Measurements from ENCODE around the gene NT5C1B. TPM values are rescaled to one million over a fixed set of nuclear protein-coding genes. Genes with fewer than 3 reads are reported as not detected.

Gene NT5C1B
- total and polyA plus RNA-seq, 9 donors = 0.11 to 0.73 (median 0.37) TPM; not detected in 1

DNA sequence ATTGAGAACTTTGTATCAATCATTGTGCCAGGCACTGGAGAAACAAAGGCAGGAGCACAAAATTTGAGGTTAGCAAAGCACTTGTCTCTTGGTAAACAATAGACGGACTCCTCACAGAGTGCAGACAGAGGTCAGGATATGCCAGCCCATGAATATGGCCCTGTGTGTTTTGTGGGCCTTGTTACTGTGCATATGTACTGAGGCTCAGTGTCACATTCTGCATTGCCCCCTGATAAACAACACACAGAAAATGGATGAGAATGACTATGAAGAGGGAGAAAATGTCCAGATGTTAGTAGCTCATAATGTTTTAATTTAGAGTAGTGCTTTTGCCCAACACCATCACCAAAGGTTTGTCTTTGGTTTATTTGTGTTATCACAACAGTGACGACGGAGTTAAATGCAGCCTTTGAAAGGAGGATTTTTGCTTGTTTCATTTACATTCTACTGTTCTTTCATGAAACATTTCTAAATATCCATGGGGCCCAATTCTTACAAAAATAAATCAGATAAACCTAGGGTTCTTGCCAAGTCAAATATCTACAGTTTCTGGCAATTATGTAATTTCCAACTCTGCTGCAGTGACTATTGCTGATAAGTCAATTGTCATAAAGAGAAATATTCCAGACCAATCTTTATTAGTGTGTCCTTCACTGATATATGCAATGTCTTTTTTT is 14.6 kb upstream of the NT5C1B start:
- no peak overlapping the region for H3K4me3 ChIP-seq (ENCODE audit: low read length)
- peak; percentile 36 for DNase-seq
- H3K27me3 ChIP-seq (ENCODE audit: control insufficient read depth, insufficient read depth, low read length) = no peaks in the 10 kb centered on the region
- no CpG with 5 or more reads among the region's 3 CpGs for WGBS (ENCODE audit: insufficient coverage)
- no peaks in the 10 kb centered on the region for H3K36me3 ChIP-seq (ENCODE audit: control insufficient read depth, insufficient read depth, low read length)
- no peaks in the 10 kb centered on the region for H3K9me3 ChIP-seq (replicated peaks; ENCODE audit: control insufficient read depth, low read depth, low read length)
- H3K27ac ChIP-seq (ENCODE audit: low read length) = no peak overlapping the region
- H3K4me1 ChIP-seq (ENCODE audit: control insufficient read depth, insufficient read depth, low read length) = peaks cover 2% of the 10 kb centered on the region

DNA sequence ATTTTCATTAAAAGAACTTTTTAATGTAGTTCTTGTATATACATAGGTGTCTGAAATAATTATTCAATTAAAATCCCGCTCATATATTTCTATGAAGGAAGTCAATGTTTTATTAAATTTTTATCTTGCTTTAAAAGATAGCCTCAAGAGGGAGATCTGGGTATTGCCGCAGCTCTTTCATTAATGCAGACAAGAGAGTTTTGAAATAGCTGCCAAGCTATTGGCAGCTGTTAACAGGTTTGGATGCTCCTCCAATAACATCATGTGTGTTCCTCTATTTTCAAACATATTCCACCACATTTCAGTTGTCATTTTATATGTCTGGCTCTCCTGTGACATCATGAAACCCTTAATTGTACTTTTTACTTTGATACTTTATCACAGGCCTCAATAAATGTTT is 12.9 kb upstream of the NT5C1B start:
- H3K9me3 ChIP-seq (replicated peaks; ENCODE audit: control insufficient read depth, low read depth, low read length) = no peaks in the 10 kb centered on the region
- DNase-seq = peak; percentile 44
- H3K27ac ChIP-seq (ENCODE audit: low read length) = no peak overlapping the region
- no CpG with 5 or more reads among the region's 2 CpGs for WGBS (ENCODE audit: insufficient coverage)
- H3K27me3 ChIP-seq (ENCODE audit: control insufficient read depth, insufficient read depth, low read length) = no peaks in the 10 kb centered on the region
- H3K4me1 ChIP-seq (ENCODE audit: control insufficient read depth, insufficient read depth, low read length) = peaks cover 8% of the 10 kb centered on the region
- H3K4me3 ChIP-seq (ENCODE audit: low read length) = no peak overlapping the region
- H3K36me3 ChIP-seq (ENCODE audit: control insufficient read depth, insufficient read depth, low read length) = no peaks in the 10 kb centered on the region

DNA sequence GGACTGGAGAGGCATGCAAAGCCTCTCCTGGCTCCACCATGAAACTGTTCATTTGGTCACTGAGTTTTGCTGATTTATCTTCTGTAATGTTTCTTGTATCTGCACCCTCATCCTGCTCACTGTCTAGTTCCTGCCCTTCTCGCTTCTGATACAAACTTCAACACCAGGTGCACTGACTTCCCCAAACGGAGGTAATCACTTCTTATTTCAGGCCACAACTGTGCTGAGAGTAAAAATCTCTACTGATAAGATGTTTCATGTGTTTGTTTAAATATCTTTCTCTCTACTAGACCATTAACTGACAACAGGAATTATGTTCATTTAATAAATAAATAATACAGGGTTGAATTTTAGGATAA is 10.9 kb upstream of the NT5C1B start:
- Histone ChIP-seq H3K27ac (ENCODE audit: low read length) (peak overlapping the region; percentile 61), H3K36me3 (ENCODE audit: control insufficient read depth, insufficient read depth, low read length) (no peaks in the 10 kb centered on the region), H3K4me3 (ENCODE audit: low read length) (no peak overlapping the region), H3K27me3 (ENCODE audit: control insufficient read depth, insufficient read depth, low read length) (no peaks in the 10 kb centered on the region), H3K9me3 (replicated peaks; ENCODE audit: control insufficient read depth, low read depth, low read length) (no peaks in the 10 kb centered on the region), H3K4me1 (ENCODE audit: control insufficient read depth, insufficient read depth, low read length) (peaks cover 8% of the 10 kb centered on the region)
- WGBS (ENCODE audit: insufficient coverage) = no CpG with 5 or more reads among the region's 2 CpGs
- no peak for DNase-seq

DNA sequence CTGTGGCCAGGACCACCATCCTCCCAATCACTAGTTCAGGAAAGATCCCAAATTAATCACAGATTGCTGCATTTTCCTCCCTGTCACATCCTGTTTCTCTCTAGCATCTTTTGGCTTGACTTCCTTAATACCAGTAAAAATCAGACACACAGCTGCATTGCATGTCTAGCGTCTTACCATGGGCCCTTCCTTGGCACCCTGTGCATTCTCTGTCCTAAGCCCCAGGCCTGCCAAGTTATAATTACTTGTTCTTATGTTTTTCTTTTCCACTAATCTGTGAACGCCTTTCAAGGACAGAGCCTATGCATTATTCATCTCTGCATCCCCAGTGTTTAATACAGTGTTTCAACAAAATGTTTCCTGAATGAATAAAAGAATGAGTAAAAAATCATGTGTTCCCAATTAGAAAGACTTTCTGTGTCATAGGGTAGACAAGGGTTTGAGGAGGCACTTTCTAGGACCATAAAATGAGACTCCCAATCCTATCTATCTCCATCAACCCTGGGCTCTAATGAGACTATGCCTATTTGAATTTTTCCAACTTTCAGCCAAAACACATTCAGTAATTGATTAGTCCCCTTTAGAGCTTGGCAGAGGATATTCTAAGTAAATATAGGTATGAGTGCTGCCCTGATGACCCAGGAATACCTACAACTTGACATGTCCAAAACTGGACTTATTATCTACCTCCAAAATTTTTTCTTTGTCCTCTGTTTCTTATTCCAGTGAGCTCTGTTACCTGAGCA is 10.3 kb upstream of the NT5C1B start:
- 10% methylated on average over 1 of the region's 2 CpGs for WGBS (ENCODE audit: insufficient coverage)
- no peaks in the 10 kb centered on the region for H3K9me3 ChIP-seq (replicated peaks; ENCODE audit: control insufficient read depth, low read depth, low read length)
- no peaks in the 10 kb centered on the region for H3K27me3 ChIP-seq (ENCODE audit: control insufficient read depth, insufficient read depth, low read length)
- H3K36me3 ChIP-seq (ENCODE audit: control insufficient read depth, insufficient read depth, low read length) = no peaks in the 10 kb centered on the region
- H3K27ac ChIP-seq (ENCODE audit: low read length) = peak overlapping the region; percentile 61
- H3K4me3 ChIP-seq (ENCODE audit: low read length) = no peak overlapping the region
- DNase-seq = peak; percentile 81
- peaks cover 8% of the 10 kb centered on the region for H3K4me1 ChIP-seq (ENCODE audit: control insufficient read depth, insufficient read depth, low read length)

DNA sequence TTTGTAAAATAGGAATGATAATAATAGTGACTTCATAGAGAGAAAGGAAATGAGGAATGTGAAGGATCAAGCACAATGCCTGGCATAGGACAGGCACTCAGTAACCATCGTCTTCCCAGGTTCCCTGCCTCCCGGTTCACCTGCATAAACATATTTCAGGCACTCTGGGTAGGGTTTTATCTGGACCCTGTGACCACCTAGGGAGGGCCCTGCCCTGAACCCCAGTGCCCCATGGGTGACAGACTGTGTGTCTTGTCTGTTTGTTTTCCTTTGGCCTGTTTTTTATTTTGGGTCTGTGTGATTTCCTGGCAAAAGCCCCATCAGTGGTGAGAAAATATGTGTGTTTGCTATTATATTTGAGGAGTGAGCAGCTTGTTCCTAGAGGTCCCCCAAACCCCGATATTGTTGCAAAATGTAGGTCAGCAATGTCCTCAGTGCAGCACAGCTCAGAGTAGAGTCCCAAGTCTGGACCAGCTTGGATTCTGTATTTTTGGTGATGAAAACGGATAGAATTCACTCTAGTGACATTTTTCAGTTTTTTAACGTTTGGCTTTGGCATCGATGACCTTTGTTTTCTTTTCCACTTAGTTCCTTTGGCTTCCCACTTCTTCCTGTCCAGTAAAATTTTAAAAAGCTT is 9.6 kb upstream of the NT5C1B start:
- peaks cover 8% of the 10 kb centered on the region for H3K4me1 ChIP-seq (ENCODE audit: control insufficient read depth, insufficient read depth, low read length)
- H3K9me3 ChIP-seq (replicated peaks; ENCODE audit: control insufficient read depth, low read depth, low read length) = no peaks in the 10 kb centered on the region
- 38% methylated on average over 4 of the region's 6 CpGs for WGBS (ENCODE audit: insufficient coverage)
- H3K27me3 ChIP-seq (ENCODE audit: control insufficient read depth, insufficient read depth, low read length) = no peaks in the 10 kb centered on the region
- no peak overlapping the region for H3K4me3 ChIP-seq (ENCODE audit: low read length)
- no peaks in the 10 kb centered on the region for H3K36me3 ChIP-seq (ENCODE audit: control insufficient read depth, insufficient read depth, low read length)
- DNase-seq = peak; percentile 24
- peak overlapping the region; percentile 61 for H3K27ac ChIP-seq (ENCODE audit: low read length)

DNA sequence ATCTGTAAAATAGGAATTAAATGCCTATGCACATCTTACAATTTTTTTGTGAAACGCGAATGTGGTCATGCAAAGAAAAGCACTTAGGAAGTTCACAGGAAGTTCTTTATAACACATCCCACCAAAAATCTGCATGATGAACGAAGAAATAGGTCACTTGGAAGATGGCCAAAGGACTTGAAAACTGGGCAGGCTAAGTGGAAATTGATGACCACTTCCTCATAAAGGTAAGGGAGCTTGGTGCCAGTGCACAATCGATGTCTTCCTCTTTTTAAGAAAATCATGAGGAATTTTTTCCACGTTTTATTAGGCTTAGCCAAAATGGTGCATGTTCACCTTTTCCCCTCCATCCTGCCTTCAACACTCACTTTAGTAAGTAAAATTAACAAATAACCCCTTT is 8.2 kb upstream of the NT5C1B start:
- Histone ChIP-seq H3K27me3 (ENCODE audit: control insufficient read depth, insufficient read depth, low read length) (no peaks in the 10 kb centered on the region), H3K36me3 (ENCODE audit: control insufficient read depth, insufficient read depth, low read length) (no peaks in the 10 kb centered on the region), H3K4me1 (ENCODE audit: control insufficient read depth, insufficient read depth, low read length) (peaks cover 8% of the 10 kb centered on the region), H3K9me3 (replicated peaks; ENCODE audit: control insufficient read depth, low read depth, low read length) (no peaks in the 10 kb centered on the region), H3K4me3 (ENCODE audit: low read length) (no peak overlapping the region), H3K27ac (ENCODE audit: low read length) (no peak overlapping the region)
- DNase-seq = no peak
- WGBS (ENCODE audit: insufficient coverage) = 60% methylated on average over 1 of the region's 5 CpGs

DNA sequence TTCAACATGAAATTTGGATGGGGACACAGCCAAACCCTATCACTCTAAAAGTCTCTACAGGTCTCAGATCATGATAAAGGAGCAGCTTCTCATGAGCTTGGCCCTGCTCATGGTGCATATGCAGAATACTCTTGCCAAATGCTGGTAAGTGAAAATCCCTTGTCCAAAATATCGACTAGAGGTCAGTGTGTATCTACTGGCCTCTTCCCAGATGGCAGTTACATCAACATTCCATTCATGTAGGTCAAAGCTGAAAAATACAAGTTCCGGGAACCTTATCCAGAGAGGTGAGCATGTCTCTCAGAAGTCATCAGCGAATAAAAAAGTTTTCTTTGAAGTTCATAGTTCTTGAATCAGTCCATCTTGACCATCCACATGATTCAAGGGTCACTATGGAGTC is 7.6 kb upstream of the NT5C1B start:
- WGBS (ENCODE audit: insufficient coverage) = 78% methylated on average over 1 of the region's 3 CpGs
- Histone ChIP-seq H3K4me3 (ENCODE audit: low read length) (no peak overlapping the region), H3K4me1 (ENCODE audit: control insufficient read depth, insufficient read depth, low read length) (peaks cover 8% of the 10 kb centered on the region), H3K9me3 (replicated peaks; ENCODE audit: control insufficient read depth, low read depth, low read length) (no peaks in the 10 kb centered on the region), H3K36me3 (ENCODE audit: control insufficient read depth, insufficient read depth, low read length) (no peaks in the 10 kb centered on the region), H3K27ac (ENCODE audit: low read length) (no peak overlapping the region), H3K27me3 (ENCODE audit: control insufficient read depth, insufficient read depth, low read length) (no peaks in the 10 kb centered on the region)
- DNase-seq = no peak

DNA sequence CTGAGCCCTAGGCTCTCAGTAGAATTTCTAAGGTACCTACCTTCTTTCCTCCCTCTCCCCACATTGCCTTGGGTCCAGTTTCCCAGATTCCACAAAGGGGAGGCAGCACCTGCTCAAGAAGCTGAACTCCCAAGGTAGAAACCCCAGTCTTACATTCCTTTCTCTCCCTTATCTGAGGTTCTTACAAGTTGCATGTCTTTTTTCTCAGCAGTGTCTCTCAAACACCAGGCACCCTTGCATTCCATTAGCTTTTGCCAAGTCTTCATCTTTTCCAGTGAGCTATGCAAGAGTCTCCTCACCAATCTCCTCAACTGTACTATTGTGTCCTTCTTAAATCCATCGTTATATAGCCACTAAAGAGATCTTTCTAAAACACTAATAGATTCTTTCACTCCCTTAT is 4.1 kb upstream of the NT5C1B start:
- Histone ChIP-seq H3K4me3 (ENCODE audit: low read length) (no peak overlapping the region), H3K27ac (ENCODE audit: low read length) (no peak overlapping the region), H3K4me1 (ENCODE audit: control insufficient read depth, insufficient read depth, low read length) (peaks cover 1% of the 10 kb centered on the region), H3K36me3 (ENCODE audit: control insufficient read depth, insufficient read depth, low read length) (no peaks in the 10 kb centered on the region), H3K9me3 (replicated peaks; ENCODE audit: control insufficient read depth, low read depth, low read length) (no peaks in the 10 kb centered on the region), H3K27me3 (ENCODE audit: control insufficient read depth, insufficient read depth, low read length) (no peaks in the 10 kb centered on the region)
- no peak for DNase-seq
- 82% methylated on average over 1 of the region's 1 CpG for WGBS (ENCODE audit: insufficient coverage)

DNA sequence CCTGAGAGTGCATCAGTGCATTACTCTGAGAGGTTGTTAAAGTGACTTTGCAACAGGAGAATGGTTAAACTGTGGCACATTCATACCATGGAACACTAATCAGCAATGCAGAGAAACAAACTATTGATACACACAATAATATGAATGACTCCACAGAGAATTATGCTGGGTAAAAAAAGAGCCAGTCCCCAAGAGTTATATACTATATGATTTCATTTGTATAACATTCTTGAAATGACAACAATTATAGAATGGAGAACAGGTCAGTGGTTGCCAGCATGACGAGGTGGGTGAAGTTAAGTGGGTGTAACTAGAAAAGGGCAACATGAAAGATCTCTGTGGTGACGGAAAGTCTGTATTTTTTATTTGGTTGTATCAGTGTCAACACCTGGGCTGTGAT is 3.0 kb upstream of the NT5C1B start:
- no peaks in the 10 kb centered on the region for H3K9me3 ChIP-seq (replicated peaks; ENCODE audit: control insufficient read depth, low read depth, low read length)

DNA sequence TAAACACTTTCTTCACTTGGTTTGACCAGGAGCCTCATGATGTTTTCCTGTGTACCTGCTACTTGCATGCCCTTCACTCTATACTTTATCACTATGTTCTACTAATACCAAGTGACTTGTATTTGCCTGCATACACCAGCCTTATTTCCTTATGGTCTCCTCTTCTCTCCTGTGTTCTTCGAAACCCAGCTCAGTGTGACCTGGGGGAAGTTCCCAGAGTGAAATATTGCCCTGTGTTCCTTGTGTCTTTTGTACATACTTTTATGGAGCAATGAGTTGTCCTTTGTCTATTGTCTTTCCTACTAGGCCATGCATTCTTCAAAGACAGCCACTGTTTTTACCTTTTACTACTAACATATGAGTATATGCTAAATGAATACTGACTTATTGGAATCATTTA is 567 bp downstream of the NT5C1B start:
- WGBS (ENCODE audit: insufficient coverage) = no CpG with 5 or more reads among the region's 1 CpG
- Histone ChIP-seq H3K9me3 (replicated peaks; ENCODE audit: control insufficient read depth, low read depth, low read length) (peaks cover 4% of the 10 kb centered on the region), H3K4me1 (ENCODE audit: control insufficient read depth, insufficient read depth, low read length) (no peaks in the 10 kb centered on the region), H3K36me3 (ENCODE audit: control insufficient read depth, insufficient read depth, low read length) (no peaks in the 10 kb centered on the region), H3K27me3 (ENCODE audit: control insufficient read depth, insufficient read depth, low read length) (no peaks in the 10 kb centered on the region), H3K27ac (ENCODE audit: low read length) (no peak overlapping the region), H3K4me3 (ENCODE audit: low read length) (no peak overlapping the region)
- DNase-seq = no peak

More for the DNA sequence above, 3.0 kb upstream of the NT5C1B start:
- 43% methylated on average over 1 of the region's 2 CpGs for WGBS (ENCODE audit: insufficient coverage)
- Histone ChIP-seq H3K27ac (ENCODE audit: low read length) (no peak overlapping the region), H3K4me1 (ENCODE audit: control insufficient read depth, insufficient read depth, low read length) (no peaks in the 10 kb centered on the region), H3K4me3 (ENCODE audit: low read length) (no peak overlapping the region), H3K36me3 (ENCODE audit: control insufficient read depth, insufficient read depth, low read length) (no peaks in the 10 kb centered on the region), H3K27me3 (ENCODE audit: control insufficient read depth, insufficient read depth, low read length) (no peaks in the 10 kb centered on the region)
- DNase-seq = no peak

Data from muscle of leg (tissue), 11 donors.